ENCODE measurements around the gene COX18. TPM values are rescaled to one million over a fixed set of nuclear protein-coding genes. Genes with fewer than 3 reads are reported as not detected.
A peak's percentile ranks its signal among the peaks of the same experiment; 100 is the strongest.

Gene COX18
- total RNA-seq (2012; rRNA removed) (20.6 and 22.0 TPM in 2 replicates), polyA plus RNA-seq (2012; rRNA removed) (6.0 and 8.0 TPM in 2 replicates), Bru-seq, nascent RNA (percentile 67 among the genes with signal in this experiment), BruChase-seq, experiment 1, labeled RNA remaining after a 6-hour chase (percentile 74 among the genes with signal in this experiment), BruChase-seq, experiment 2, labeled RNA remaining after a 2-hour chase (percentile 69 among the genes with signal in this experiment)
- 4.1 and 7.9 TPM in 2 replicates for polyA plus RNA-seq (2012; cell fraction: cytosol; rRNA removed)
- 6.7 and 15.3 TPM in 2 replicates for polyA plus RNA-seq (2012; cell fraction: nucleus; rRNA removed; ENCODE audit: low replicate concordance)
- long read RNA-seq, full-length matches to known transcripts, result 3 of 6 reads
- long read RNA-seq, partial matches to known transcripts, result 0 of 6 reads
- long read RNA-seq, other reads (novel, unspliced or antisense), result 3 of 6 reads

DNA sequence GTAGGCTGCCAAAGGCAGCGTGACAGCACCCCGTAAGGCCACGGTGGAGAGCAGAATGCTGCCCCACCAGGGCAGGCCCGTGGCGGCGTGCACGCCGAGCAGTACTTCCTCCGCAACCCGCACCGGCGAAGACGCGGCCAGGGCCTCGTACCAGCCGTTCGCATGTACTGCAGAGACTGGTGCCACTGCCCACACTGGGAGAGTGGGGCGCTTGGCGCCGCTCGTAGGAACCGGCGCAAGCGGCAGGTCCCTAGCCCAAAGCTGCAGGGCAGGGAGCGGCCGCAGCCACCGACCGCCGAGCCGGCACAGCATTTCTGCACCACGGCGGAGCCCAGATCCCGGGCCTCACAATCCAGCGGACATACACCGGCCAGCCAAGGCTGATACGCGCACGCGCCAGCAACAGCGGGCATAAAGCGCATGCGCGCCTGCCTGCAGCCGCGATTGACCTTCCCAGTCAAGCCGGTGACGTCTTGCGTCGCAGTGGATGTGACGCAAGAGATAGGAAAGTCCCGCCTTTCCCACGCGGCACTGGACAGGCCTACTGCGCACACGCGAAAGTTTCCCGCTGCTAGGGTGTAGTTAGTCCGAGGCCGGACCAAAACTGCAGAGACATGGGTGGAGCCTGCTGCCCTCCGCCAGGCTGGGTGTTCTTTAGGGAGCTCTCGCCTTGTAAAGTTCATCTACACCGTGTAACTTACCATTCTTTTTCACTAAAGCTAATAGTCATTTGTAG is at the start of gene COX18:
COX18 (minus strand) TSS at position 379 of the 736 bp plus-strand sequence; CDS start at position 312, 67 bp downstream.
- in situ Hi-C loops (cut with MboI; ENCODE audit: low sequenced_read_pairs) (no loop called here), dilution Hi-C loops (cut with HindIII; ENCODE audit: low sequenced_read_pairs, unreplicated experiment) (no loop called here), intact Hi-C loops (cut with micrococcal nuclease) (loop anchor here (1.0 to 5.0 kb wide), 2 partner anchors 188 to 238 kb away; no protein-coding TSS in a partner anchor)
- ATAC-seq (ENCODE audit: low read depth) (peak; percentile 91), DNase-seq (peak; percentile 99)
- Histone ChIP-seq H3K14ac (replicated peaks; ENCODE audit: low read depth, low read length) (peak within 1 kb of the TSS; percentile 83), H3K4me1 (ENCODE audit: control insufficient read depth, insufficient read depth, low read length) (no peaks in the 10 kb centered on the region; the same call in 1 of the 2 replicates), H3K9me3 (ENCODE audit: control insufficient read depth, insufficient read depth, low read length) (no peaks in the 10 kb centered on the region), H4K8ac (ENCODE audit: low read depth in 2 of 2, low read length in 2 of 2) (peak within 1 kb of the TSS; percentile 87 to 94), H3K4me3 (ENCODE audit: insufficient read depth, low read depth, low read length) (peak within 1 kb of the TSS; percentile 66), H3K9ac (ENCODE audit: low read depth, low read length) (peak within 1 kb of the TSS; percentile 63), H2BK20ac (ENCODE audit: low read depth, low read length) (no peak within 1 kb of the TSS), H3K79me1 (ENCODE audit: low read depth in 1 of 2, low read length in 2 of 2) (peaks cover 13 to 26% of the 10 kb centered on the region in 2 experiments), H2BK15ac (ENCODE audit: low read depth, low read length) (0 out of 3 replicates have a peak within 1 kb of the TSS, but pooled peaks have one; percentile 6), H3K27ac (ENCODE audit: insufficient read depth, low read length) (peak within 1 kb of the TSS; percentile 82), H2AK5ac (ENCODE audit: low read depth, low read length) (peak within 1 kb of the TSS; percentile 31; the same call in 1 of the 2 replicates), H2AK9ac (replicated peaks; ENCODE audit: low read depth, low read length, poor library complexity) (peak within 1 kb of the TSS; percentile 81), H2BK5ac (ENCODE audit: low read depth, low read length, poor library complexity, severe bottlenecking) (peak within 1 kb of the TSS; percentile 63), H2BK120ac (ENCODE audit: low read depth, low read length) (peak within 1 kb of the TSS; percentile 17; the same call in 1 of the 2 replicates), H3K9me1 (ENCODE audit: insufficient read depth, low read length) (no peaks in the 10 kb centered on the region), H2AFZ (replicated peaks; ENCODE audit: low read length, poor library complexity) (peak within 1 kb of the TSS; percentile 95), H3K56ac (ENCODE audit: extremely low read depth, insufficient read depth, low read length) (peak within 1 kb of the TSS; percentile 75), H3K4me2 (ENCODE audit: low read depth, low read length) (peak within 1 kb of the TSS; percentile 99), H3K4ac (ENCODE audit: low read depth, low read length) (peak within 1 kb of the TSS; percentile 64), H4K20me1 (ENCODE audit: insufficient read depth, low read length) (no peaks in the 10 kb centered on the region), H3K18ac (ENCODE audit: low read depth, low read length) (peak within 1 kb of the TSS; percentile 38), H4K91ac (ENCODE audit: insufficient read depth, low read depth, low read length) (peak within 1 kb of the TSS; percentile 67), H3K23ac (ENCODE audit: low read depth, low read length) (peak within 1 kb of the TSS; percentile 86), H3K36me3 (ENCODE audit: control insufficient read depth, insufficient read depth, low read length) (no peaks in the 10 kb centered on the region), H3K27me3 (ENCODE audit: control insufficient read depth, insufficient read depth, low read length) (no peaks in the 10 kb centered on the region), H4K5ac (ENCODE audit: low read depth, low read length) (peak within 1 kb of the TSS; percentile 88)
- WGBS, 2 experiments (ENCODE audit: extremely low coverage in 2 of 2, insufficient read length in 1 of 2), result 2% methylated on average over 26 of the region's 62 CpGs; no CpG with 5 or more reads in 1 of the 2 experiments
- ChIA-PET POLR2A (ENCODE audit: unreplicated experiment) (no interaction called here), CTCF (no interaction called here)
- TF ChIP-seq FOS (IDR thresholded peaks at IDR 0.05; ENCODE audit: low read depth, low read length), result no peak
- peak; percentile 65 for TF ChIP-seq POLR2A (IDR thresholded peaks at IDR 0.05; ENCODE audit: low read depth, low read length)
- no peak for TF ChIP-seq RAD21 (IDR thresholded peaks at IDR 0.05; ENCODE audit: low read length)
- TF ChIP-seq CHD1 (IDR thresholded peaks at IDR 0.05; ENCODE audit: low read depth, low read length), result no peak
- TF ChIP-seq BHLHE40 (IDR thresholded peaks at IDR 0.05; ENCODE audit: low read depth, low read length), result peak; percentile 45; the same call in 1 of the 2 replicates
- no peak for TF ChIP-seq RFX5 (IDR thresholded peaks at IDR 0.05; ENCODE audit: low read depth, low read length)
- 0 out of 2 replicates have a peak, but pooled peaks have one; percentile 59 for TF ChIP-seq MXI1 (IDR thresholded peaks at IDR 0.05; ENCODE audit: borderline replicate concordance, low read depth, low read length)
- TF ChIP-seq SMC3 (IDR thresholded peaks at IDR 0.05; ENCODE audit: low read depth, low read length), result no peak
- TF ChIP-seq CTCF (conservative IDR thresholded peaks at IDR 0.05; ENCODE audit: low read depth, low read length), result no peak
- peak; percentile 29; the same call in 1 of the 2 replicates for TF ChIP-seq USF2 (IDR thresholded peaks at IDR 0.05; ENCODE audit: low read depth, low read length)
- TF ChIP-seq CEBPB (IDR thresholded peaks at IDR 0.05; ENCODE audit: low read depth, low read length), result peak; percentile 100
- no peak for TF ChIP-seq NFE2L2 (IDR thresholded peaks at IDR 0.05; ENCODE audit: low read depth, low read length)
- no peak for TF ChIP-seq MAZ (IDR thresholded peaks at IDR 0.05; ENCODE audit: borderline replicate concordance, low read depth, low read length)
- no peak for TF ChIP-seq MAFK (IDR thresholded peaks at IDR 0.05; ENCODE audit: low read depth, low read length)
- TSS peak; percentile 30 for BruUV-seq (replicated peaks)
